Panc1 (cell line): Measurements from ENCODE around the gene MRM1. TPM values are rescaled to one million over a fixed set of nuclear protein-coding genes. Genes with fewer than 3 reads are reported as not detected.

Source experiments
- ATAC-seq: fragments of 200-7000 bp; cut with Tn5 transposase; 2 replicates; pipeline ENCODE4 v1.9.1; 2020; ENCODE audit warnings: mild to moderate bottlenecking, moderate library complexity
- BruUV-seq: library from RNA; stranded (reverse); fragments of 400-500 nt; replicated peaks from 2 replicates; lab custom pipeline; 2021; lab: Mats Ljungman, UMichigan
- CTCF ChIA-PET: fragments of 300-600 bp; sonication (Branson Sonifier 250); formaldehyde crosslinking; loops from one replicate; lab custom pipeline; 2022; ENCODE audit warnings: antibody characterized with exemption; lab: Charles Lee
- POLR2A ChIA-PET: fragments of 300-600 bp; sonication (Branson Sonifier 250); formaldehyde crosslinking; loops from one replicate; lab custom pipeline; 2022; ENCODE audit warnings: antibody characterized with exemption; lab: Charles Lee
- DNase-seq: peaks from one replicate; pipeline ENCODE4 v3.0.0-alpha.2; 2010; ENCODE audit warnings: low read depth, low spot score
- H3K27ac ChIP-seq: 2 replicates; pipeline ENCODE4 v1.5.1; 2011; ENCODE audit warnings: mild to moderate bottlenecking, low read length, inconsistent platforms
- H3K27me3 ChIP-seq: fragments of 200-500 bp; sonication (Bioruptor generic); 2 replicates; pipeline ENCODE4 v1.6.0; 2014; ENCODE audit warnings: low read length, inconsistent platforms; ENCODE audit not compliant: control insufficient read depth, insufficient read depth
- H3K36me3 ChIP-seq: fragments of 200-500 bp; sonication (Bioruptor generic); 2 replicates; pipeline ENCODE4 v1.5.1; 2014; ENCODE audit warnings: inconsistent platforms, mild to moderate bottlenecking, low read length, moderate library complexity; ENCODE audit not compliant: control insufficient read depth, insufficient read depth
- H3K4me1 ChIP-seq: 2 replicates; pipeline ENCODE4 v1.5.1; 2011; ENCODE audit warnings: inconsistent platforms, mild to moderate bottlenecking, low read length, moderate library complexity; ENCODE audit not compliant: control insufficient read depth, insufficient read depth
- H3K4me3 ChIP-seq, 2 experiments: 2 replicates each; pipeline ENCODE4 v1.5.1; 2011 to 2012; ENCODE audit warnings: low read depth in 2 of 2, low read length in 2 of 2, mild to moderate bottlenecking in 2 of 2, inconsistent platforms in 1 of 2, moderate library complexity in 1 of 2
- H3K9me3 ChIP-seq: fragments of 200-500 bp; sonication (Bioruptor generic); 2 replicates; pipeline ENCODE4 v1.5.1; 2014; ENCODE audit warnings: low read depth, mild to moderate bottlenecking, inconsistent platforms, low read length, moderate library complexity; ENCODE audit not compliant: control insufficient read depth, insufficient read depth
- POLR2AphosphoS5 ChIP-seq: IDR thresholded peaks from 2 replicates; pipeline ENCODE4 v1.6.1; 2012; ENCODE audit warnings: mild to moderate bottlenecking, low read depth, low read length, moderate library complexity
- SIN3A ChIP-seq: IDR thresholded peaks from 2 replicates; pipeline ENCODE4 v1.6.1; 2012; ENCODE audit warnings: low read depth, mild to moderate bottlenecking, low read length, moderate library complexity, borderline replicate concordance; ENCODE audit not compliant: insufficient read depth
- TCF7L2 ChIP-seq: IDR thresholded peaks from 2 replicates; pipeline ENCODE4 v1.6.1; 2011; ENCODE audit warnings: mild to moderate bottlenecking, low read depth, low read length, inconsistent platforms
- in situ Hi-C: cut with HindIII; loops from 2 replicates; pipeline ENCODE4 v1.10.0; 2016; ENCODE audit warnings: low sequenced_read_pairs, low pct_unique_long_range_greater_than_20kb
- intact Hi-C: fragments of 100-400 bp; cut with micrococcal nuclease; formaldehyde crosslinking; loops from one replicate; pipeline ENCODE4 v1.10.0; 2022; ENCODE audit not compliant: unreplicated experiment
- total RNA-seq: library from RNA; stranded (reverse); gene quantifications from one replicate; pipeline ENCODE4 v1.2.1, GENCODE V29; 2021; ENCODE audit not compliant: unreplicated experiment
- TF ChIP-seq, protein P1 (sequence below), 2 experiments: IDR thresholded peaks; 2 replicates each; pipeline ENCODE4 v1.6.1; 2011 to 2012; ENCODE audit warnings: low read depth in 2 of 2, control low read depth in 1 of 2, low read length in 1 of 2, mild to moderate bottlenecking in 1 of 2, moderate library complexity in 1 of 2; ENCODE audit not compliant: insufficient read depth in 1 of 2
- TF ChIP-seq, protein P2 (sequence below): fragments of 450-650 bp; IDR thresholded peaks from 2 replicates; pipeline ENCODE4 v1.5.1; 2017; ENCODE audit warnings: mild to moderate bottlenecking

Gene MRM1
- total RNA-seq, 1 experiment from 2014 or later, result 7.8 TPM

DNA sequence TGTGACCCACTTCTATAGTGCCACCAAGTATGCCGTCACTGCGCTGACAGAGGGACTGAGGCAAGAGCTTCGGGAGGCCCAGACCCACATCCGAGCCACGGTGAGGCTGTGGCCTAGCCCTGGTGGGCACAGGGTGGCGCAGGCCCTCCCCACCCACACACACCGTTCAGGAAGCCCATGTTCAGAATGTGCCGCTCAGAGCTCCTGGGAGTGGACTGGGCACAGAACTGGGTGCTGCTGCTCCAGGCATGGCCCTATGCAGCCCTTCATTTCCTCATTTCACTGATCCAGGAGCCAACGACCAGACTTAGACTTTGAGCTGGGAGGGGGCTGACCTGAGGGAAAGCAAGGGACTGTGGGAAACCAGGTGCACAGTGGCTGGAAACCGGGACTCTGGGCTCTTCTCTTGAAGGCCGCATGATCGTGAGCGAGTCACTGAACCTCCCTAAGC lies 2.4 kb upstream of the MRM1 start:
- Histone ChIP-seq H3K4me3 (no peak overlapping the region), H3K4me1 (peaks cover 7% of the 10 kb centered on the region; the same call in 1 of the 2 replicates), H3K36me3 (peaks cover 4% of the 10 kb centered on the region; the same call in 1 of the 2 replicates), H3K27ac (no peak overlapping the region), H3K27me3 (no peaks in the 10 kb centered on the region), H3K9me3 (no peaks in the 10 kb centered on the region)
- no peak for TF ChIP-seq TCF7L2
- no peak for ATAC-seq
- in situ Hi-C loops (no loop called here), intact Hi-C loops (no loop called here)
- CTCF ChIA-PET, result no interaction called here
- DNase-seq, result no peak
- no TSS peak for BruUV-seq
- POLR2A ChIA-PET, result no interaction called here

DNA sequence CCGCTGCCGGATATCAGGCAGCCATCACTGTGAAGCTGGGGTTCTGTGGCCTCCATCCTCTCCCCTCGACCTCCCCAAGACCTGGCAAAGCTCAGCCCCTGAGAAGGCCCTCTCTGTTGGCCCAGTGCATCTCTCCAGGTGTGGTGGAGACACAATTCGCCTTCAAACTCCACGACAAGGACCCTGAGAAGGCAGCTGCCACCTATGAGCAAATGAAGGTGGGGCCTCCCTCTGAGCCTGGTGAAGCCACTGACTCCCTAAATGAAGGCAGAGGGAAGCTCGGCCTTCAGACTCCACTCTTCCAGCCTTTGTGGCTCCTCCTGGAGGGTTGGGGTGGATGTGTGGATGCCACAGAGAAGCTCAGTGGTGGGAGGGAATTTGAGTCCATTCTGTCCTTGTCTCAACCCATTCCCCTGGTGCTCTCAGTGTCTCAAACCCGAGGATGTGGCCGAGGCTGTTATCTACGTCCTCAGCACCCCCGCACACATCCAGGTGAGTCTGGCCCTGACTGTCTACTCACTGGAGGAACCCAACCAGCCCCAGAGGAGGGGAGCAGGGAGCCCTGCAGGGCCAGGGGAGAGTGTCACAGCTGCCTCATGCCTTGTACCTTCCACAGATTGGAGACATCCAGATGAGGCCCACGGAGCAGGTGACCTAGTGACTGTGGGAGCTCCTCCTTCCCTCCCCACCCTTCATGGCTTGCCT lies 1.7 kb upstream of the MRM1 start:
- H3K27ac ChIP-seq, result no peak overlapping the region
- H3K36me3 ChIP-seq, result peaks cover 4% of the 10 kb centered on the region; the same call in 1 of the 2 replicates
- ChIA-PET POLR2A (no interaction called here), CTCF (no interaction called here)
- in situ Hi-C loops (no loop called here), intact Hi-C loops (no loop called here)
- no TSS peak for BruUV-seq
- no peak for ATAC-seq
- H3K27me3 ChIP-seq, result no peaks in the 10 kb centered on the region
- H3K9me3 ChIP-seq, result no peaks in the 10 kb centered on the region
- TF ChIP-seq SIN3A, result no peak
- TF ChIP-seq POLR2AphosphoS5, result no peak
- TF ChIP-seq, protein P1, sequence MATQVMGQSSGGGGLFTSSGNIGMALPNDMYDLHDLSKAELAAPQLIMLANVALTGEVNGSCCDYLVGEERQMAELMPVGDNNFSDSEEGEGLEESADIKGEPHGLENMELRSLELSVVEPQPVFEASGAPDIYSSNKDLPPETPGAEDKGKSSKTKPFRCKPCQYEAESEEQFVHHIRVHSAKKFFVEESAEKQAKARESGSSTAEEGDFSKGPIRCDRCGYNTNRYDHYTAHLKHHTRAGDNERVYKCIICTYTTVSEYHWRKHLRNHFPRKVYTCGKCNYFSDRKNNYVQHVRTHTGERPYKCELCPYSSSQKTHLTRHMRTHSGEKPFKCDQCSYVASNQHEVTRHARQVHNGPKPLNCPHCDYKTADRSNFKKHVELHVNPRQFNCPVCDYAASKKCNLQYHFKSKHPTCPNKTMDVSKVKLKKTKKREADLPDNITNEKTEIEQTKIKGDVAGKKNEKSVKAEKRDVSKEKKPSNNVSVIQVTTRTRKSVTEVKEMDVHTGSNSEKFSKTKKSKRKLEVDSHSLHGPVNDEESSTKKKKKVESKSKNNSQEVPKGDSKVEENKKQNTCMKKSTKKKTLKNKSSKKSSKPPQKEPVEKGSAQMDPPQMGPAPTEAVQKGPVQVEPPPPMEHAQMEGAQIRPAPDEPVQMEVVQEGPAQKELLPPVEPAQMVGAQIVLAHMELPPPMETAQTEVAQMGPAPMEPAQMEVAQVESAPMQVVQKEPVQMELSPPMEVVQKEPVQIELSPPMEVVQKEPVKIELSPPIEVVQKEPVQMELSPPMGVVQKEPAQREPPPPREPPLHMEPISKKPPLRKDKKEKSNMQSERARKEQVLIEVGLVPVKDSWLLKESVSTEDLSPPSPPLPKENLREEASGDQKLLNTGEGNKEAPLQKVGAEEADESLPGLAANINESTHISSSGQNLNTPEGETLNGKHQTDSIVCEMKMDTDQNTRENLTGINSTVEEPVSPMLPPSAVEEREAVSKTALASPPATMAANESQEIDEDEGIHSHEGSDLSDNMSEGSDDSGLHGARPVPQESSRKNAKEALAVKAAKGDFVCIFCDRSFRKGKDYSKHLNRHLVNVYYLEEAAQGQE (IDR thresholded peaks at IDR 0.05; ENCODE audit: insufficient read depth in 1 of 2, low read depth in 2 of 2, low read length in 1 of 2), result no peak
- TF ChIP-seq, protein P2, sequence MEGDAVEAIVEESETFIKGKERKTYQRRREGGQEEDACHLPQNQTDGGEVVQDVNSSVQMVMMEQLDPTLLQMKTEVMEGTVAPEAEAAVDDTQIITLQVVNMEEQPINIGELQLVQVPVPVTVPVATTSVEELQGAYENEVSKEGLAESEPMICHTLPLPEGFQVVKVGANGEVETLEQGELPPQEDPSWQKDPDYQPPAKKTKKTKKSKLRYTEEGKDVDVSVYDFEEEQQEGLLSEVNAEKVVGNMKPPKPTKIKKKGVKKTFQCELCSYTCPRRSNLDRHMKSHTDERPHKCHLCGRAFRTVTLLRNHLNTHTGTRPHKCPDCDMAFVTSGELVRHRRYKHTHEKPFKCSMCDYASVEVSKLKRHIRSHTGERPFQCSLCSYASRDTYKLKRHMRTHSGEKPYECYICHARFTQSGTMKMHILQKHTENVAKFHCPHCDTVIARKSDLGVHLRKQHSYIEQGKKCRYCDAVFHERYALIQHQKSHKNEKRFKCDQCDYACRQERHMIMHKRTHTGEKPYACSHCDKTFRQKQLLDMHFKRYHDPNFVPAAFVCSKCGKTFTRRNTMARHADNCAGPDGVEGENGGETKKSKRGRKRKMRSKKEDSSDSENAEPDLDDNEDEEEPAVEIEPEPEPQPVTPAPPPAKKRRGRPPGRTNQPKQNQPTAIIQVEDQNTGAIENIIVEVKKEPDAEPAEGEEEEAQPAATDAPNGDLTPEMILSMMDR, result no peak
- TF ChIP-seq TCF7L2, result no peak
- H3K4me1 ChIP-seq, result peaks cover 7% of the 10 kb centered on the region; the same call in 1 of the 2 replicates
- H3K4me3 ChIP-seq, result no peak overlapping the region
- no peak for DNase-seq

DNA sequence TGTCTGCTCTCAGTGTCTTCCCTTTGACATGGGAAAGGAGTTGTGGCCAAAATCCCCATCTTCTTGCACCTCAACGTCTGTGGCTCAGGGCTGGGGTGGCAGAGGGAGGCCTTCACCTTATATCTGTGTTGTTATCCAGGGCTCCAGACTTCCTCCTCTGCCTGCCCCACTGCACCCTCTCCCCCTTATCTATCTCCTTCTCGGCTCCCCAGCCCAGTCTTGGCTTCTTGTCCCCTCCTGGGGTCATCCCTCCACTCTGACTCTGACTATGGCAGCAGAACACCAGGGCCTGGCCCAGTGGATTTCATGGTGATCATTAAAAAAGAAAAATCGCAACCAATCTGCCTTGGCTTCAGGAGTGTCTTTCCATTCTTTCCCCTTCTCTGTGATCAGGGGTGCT lies 918 bp upstream of the MRM1 start:
- BruUV-seq, result no TSS peak
- TF ChIP-seq TCF7L2, result no peak
- TF ChIP-seq, protein P1 (IDR thresholded peaks at IDR 0.05; ENCODE audit: insufficient read depth in 1 of 2, low read depth in 2 of 2, low read length in 1 of 2), result no peak
- TF ChIP-seq POLR2AphosphoS5, result no peak
- no peak for TF ChIP-seq SIN3A
- TF ChIP-seq, protein P2, result no peak
- Histone ChIP-seq H3K27ac (peak overlapping the region; percentile 86), H3K27me3 (no peaks in the 10 kb centered on the region), H3K4me1 (peaks cover 7% of the 10 kb centered on the region; the same call in 1 of the 2 replicates), H3K36me3 (peaks cover 4% of the 10 kb centered on the region; the same call in 1 of the 2 replicates), H3K4me3 (no peak overlapping the region; a peak in 2 of 4 replicates), H3K9me3 (no peaks in the 10 kb centered on the region)
- in situ Hi-C loops (no loop called here), intact Hi-C loops (no loop called here)
- ATAC-seq, result no peak
- DNase-seq, result no peak
- ChIA-PET CTCF (no interaction called here), POLR2A (no interaction called here)
